Activated CD8-positive, alpha-beta T cell treated with anti-CD3 and anti-CD28 coated beads for 36 hours (primary cell): ENCODE measurements around the gene ZNF644. TPM values are rescaled to one million over a fixed set of nuclear protein-coding genes. Genes with fewer than 3 reads are reported as not detected.
"Not testable (repeated sequence)": the region's sequence is repeated elsewhere in the genome, so short reads cannot be mapped to it uniquely, and the experiment has no call there.

Experiments
- ATAC-seq: fragments of 200-7000 bp; cut with Tn5 transposase; one replicate; pipeline ENCODE4 v1.10.0; 2021; ENCODE audit warnings: mild to moderate bottlenecking, moderate library complexity
- CTCF ChIA-PET: fragments of 350-600 bp; sonication (Branson Sonifier 250); formaldehyde crosslinking; loops from one replicate; lab custom pipeline; 2021; ENCODE audit warnings: antibody characterized with exemption; lab: Charles Lee
- POLR2A ChIA-PET: fragments of 350-600 bp; sonication (Branson Sonifier 250); formaldehyde crosslinking; loops from one replicate; lab custom pipeline; 2021; ENCODE audit warnings: antibody characterized with exemption; lab: Charles Lee
- DNase-seq: peaks from one replicate; pipeline ENCODE4 v3.0.0-alpha.2; 2020
- H3K27ac Mint-ChIP-seq: one replicate; pipeline ENCODE4 v1.8.0; 2021; ENCODE audit warnings: mild to moderate bottlenecking, mixed read lengths
- H3K27me3 Mint-ChIP-seq: one replicate; pipeline ENCODE4 v1.8.0; 2021; ENCODE audit warnings: mixed read lengths
- H3K36me3 Mint-ChIP-seq: one replicate; pipeline ENCODE4 v1.8.0; 2021; ENCODE audit warnings: low read depth, mixed read lengths
- H3K4me1 Mint-ChIP-seq: one replicate; pipeline ENCODE4 v1.8.0; 2021; ENCODE audit warnings: low read depth, mixed read lengths
- H3K4me3 Mint-ChIP-seq: one replicate; pipeline ENCODE4 v1.8.0; 2021; ENCODE audit warnings: mild to moderate bottlenecking, moderate library complexity, mixed read lengths
- H3K9me3 Mint-ChIP-seq: one replicate; pipeline ENCODE4 v1.8.0; 2021; ENCODE audit warnings: mixed read lengths
- intact Hi-C: fragments of 100-400 bp; cut with micrococcal nuclease; formaldehyde crosslinking; loops from one replicate; pipeline ENCODE4 v1.10.0; 2022
- total RNA-seq, 2 experiments: library from RNA; stranded (reverse); gene quantifications; one replicate each; pipeline ENCODE4 v1.2.3, GENCODE V29; 2021
- TF ChIP-seq, protein P1 (sequence below): fragments of 200-600 bp; IDR thresholded peaks from one replicate; pipeline ENCODE4 v1.8.0; 2022; ENCODE audit warnings: antibody characterized with exemption, mild to moderate bottlenecking

Gene ZNF644
- total RNA-seq, 2 experiments from 2014 or later: 43.4 to 44.9 TPM

DNA sequence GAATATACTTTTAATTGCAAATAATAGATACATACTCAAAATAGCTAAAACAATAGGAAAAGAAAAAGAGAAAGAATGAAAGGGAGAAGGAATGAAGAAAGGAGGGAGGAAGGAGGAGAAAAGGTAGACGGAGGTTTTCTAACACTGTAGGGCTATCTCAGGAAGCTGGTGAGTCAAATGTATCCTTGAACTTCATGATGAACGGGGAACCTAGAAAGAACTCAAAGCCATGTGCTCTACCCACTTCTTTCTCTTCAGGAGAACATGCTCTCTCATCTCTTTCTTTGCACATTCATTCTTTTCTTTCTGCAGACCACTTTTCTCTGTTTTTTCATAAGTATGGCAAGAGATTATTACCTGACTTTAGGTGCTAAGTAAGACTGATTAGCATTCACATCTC is 37.3 kb upstream of the ZNF644 start:
- ATAC-seq: no peak

DNA sequence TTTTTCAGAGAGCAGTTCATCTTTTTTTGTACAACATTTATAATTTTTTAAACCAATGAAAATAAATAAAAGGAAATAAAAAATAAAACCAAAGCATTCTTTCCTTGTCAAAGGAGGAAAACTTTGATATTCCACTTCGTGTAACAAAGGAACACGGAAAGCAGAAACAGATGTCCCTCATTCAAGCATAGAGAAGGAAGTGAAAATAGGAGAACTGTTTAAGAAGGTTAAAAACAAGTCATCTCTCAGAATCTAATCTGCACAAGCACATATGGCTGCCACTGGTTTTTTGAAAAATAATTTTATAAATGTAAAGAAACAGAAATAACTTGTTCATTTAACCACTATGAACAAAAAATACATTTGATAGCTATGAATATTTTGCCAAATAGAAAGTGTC is 35.9 kb upstream of the ZNF644 start:
- H3K4me1 Mint-ChIP-seq: no peaks in the 10 kb centered on the region
- POLR2A ChIA-PET: no interaction called here
- H3K4me3 Mint-ChIP-seq: no peak overlapping the region
- DNase-seq (no peak), ATAC-seq (no peak)
- no peaks in the 10 kb centered on the region for H3K9me3 Mint-ChIP-seq
- intact Hi-C loops: no loop called here
- TF ChIP-seq, protein P1, sequence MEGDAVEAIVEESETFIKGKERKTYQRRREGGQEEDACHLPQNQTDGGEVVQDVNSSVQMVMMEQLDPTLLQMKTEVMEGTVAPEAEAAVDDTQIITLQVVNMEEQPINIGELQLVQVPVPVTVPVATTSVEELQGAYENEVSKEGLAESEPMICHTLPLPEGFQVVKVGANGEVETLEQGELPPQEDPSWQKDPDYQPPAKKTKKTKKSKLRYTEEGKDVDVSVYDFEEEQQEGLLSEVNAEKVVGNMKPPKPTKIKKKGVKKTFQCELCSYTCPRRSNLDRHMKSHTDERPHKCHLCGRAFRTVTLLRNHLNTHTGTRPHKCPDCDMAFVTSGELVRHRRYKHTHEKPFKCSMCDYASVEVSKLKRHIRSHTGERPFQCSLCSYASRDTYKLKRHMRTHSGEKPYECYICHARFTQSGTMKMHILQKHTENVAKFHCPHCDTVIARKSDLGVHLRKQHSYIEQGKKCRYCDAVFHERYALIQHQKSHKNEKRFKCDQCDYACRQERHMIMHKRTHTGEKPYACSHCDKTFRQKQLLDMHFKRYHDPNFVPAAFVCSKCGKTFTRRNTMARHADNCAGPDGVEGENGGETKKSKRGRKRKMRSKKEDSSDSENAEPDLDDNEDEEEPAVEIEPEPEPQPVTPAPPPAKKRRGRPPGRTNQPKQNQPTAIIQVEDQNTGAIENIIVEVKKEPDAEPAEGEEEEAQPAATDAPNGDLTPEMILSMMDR: no peak
- CTCF ChIA-PET: no interaction called here
- H3K36me3 Mint-ChIP-seq: no peaks in the 10 kb centered on the region
- peaks cover 7% of the 10 kb centered on the region for H3K27me3 Mint-ChIP-seq
- no peak overlapping the region for H3K27ac Mint-ChIP-seq

More for the DNA sequence above, 37.3 kb upstream of the ZNF644 start:
- TF ChIP-seq, protein P1: no peak
- Mint-ChIP-seq H3K36me3 (no peaks in the 10 kb centered on the region), H3K27ac (no peak overlapping the region), H3K27me3 (peaks cover 7% of the 10 kb centered on the region), H3K4me3 (no peak overlapping the region), H3K9me3 (no peaks in the 10 kb centered on the region), H3K4me1 (no peaks in the 10 kb centered on the region)
- no peak for DNase-seq
- ChIA-PET POLR2A (interaction anchor here (0.7 kb wide), 1 partner anchor 18 kb away, joined by 3 read pairs; no protein-coding TSS in a partner anchor), CTCF (interaction anchor here (1.2 kb wide), 1 partner anchor 105 kb away, joined by 3 read pairs; no protein-coding TSS in a partner anchor)
- intact Hi-C loops: no loop called here

DNA sequence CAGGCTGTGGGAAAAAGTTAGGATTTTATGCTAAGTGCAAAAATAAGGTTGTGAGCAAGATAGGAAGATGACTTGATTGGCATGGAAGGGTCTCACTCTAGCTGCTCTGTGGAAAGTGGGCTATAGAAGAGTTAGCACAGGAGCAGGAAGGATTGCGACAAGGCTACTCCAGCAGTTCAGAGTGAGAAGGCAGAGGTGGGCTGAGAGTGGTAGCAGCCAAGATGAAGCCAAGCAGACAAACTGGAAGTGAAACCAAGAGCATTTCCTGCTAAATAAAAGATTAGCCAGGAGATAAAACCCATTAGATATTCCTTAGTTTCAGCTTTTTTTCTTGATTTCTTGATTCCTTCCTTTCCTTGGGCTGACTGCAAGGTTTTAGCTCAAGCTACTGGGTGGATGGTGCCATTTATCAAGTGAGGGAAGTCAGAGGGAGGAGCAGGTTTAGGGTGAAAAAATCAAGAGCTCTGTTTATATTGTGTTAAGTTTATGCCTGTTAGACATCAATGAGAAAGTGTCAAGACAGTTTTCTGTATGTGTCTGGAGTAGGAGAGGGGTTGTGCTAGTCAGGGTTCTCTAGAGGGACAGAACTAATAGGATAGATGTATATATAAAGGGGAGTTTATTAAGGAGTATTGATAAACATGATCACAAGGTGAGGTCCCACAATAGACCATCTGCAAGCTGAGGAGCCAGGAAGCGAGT is 33.1 kb upstream of the ZNF644 start:
- H3K9me3 Mint-ChIP-seq: no peaks in the 10 kb centered on the region
- POLR2A ChIA-PET: no interaction called here
- DNase-seq (no peak), ATAC-seq (no peak)
- H3K4me1 Mint-ChIP-seq: no peaks in the 10 kb centered on the region
- intact Hi-C loops: no loop called here
- H3K4me3 Mint-ChIP-seq: no peak overlapping the region
- CTCF ChIA-PET: interaction anchor here (1.2 kb wide), 1 partner anchor 111 kb away, joined by 4 read pairs; no protein-coding TSS in a partner anchor
- H3K27ac Mint-ChIP-seq: no peak overlapping the region
- TF ChIP-seq, protein P1: no peak
- no peaks in the 10 kb centered on the region for H3K36me3 Mint-ChIP-seq
- peaks cover 2% of the 10 kb centered on the region for H3K27me3 Mint-ChIP-seq

DNA sequence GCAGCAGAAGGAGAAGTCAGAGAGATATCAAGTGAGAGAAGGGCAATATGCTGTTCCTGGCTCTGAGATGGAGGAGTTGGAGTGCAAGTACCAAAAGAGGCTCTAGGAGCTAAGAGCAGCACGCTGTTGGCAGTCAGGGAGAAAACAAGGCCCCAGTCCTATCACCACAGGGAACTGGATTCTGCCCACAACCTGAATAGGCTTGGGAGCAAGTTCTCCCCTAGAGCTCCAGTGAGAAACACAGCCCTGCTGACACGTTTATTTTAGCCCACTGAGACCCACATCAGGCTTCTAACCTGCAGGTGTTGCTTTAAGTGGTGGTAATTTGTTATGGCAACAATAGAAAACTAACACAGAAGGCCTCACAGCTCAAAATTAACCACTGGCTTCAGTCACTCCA is 31.8 kb upstream of the ZNF644 start:
- Mint-ChIP-seq H3K27ac (no peak overlapping the region), H3K4me3 (no peak overlapping the region), H3K36me3 (no peaks in the 10 kb centered on the region), H3K27me3 (peaks cover 2% of the 10 kb centered on the region), H3K4me1 (no peaks in the 10 kb centered on the region), H3K9me3 (no peaks in the 10 kb centered on the region)
- ATAC-seq (no peak), DNase-seq (no peak)
- ChIA-PET POLR2A (no interaction called here), CTCF (interaction anchor here (1.2 kb wide), 1 partner anchor 112 kb away, joined by 4 read pairs; no protein-coding TSS in a partner anchor)
- TF ChIP-seq, protein P1: no peak
- intact Hi-C loops: no loop called here

DNA sequence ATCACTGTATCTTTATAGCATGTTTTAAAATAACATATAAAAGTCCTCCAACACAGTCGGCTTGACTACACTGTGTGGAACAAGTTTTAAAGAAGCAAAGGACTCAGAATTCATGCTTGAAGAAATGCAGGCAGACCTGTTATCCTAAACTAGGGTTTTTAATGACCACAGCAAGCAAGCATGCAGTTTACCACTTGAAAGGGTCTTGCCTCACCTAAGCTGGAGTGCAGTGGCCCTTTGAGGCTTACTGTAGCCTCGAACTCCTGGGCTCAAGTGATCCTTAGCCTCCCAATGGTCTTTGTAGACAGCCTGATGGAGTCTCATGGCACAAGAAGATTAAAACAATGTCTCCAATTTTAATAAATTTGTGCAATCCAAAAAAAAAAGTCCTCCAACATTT is 27.7 kb upstream of the ZNF644 start:
- DNase-seq, H3K9me3 Mint-ChIP-seq, CTCF ChIA-PET, ATAC-seq, H3K36me3 Mint-ChIP-seq, H3K27me3 Mint-ChIP-seq, intact Hi-C loops, H3K4me1 Mint-ChIP-seq, H3K4me3 Mint-ChIP-seq, H3K27ac Mint-ChIP-seq: not testable (repeated sequence)
- POLR2A ChIA-PET: interaction anchor here (0.7 kb wide), 1 partner anchor 70 kb away, joined by 3 read pairs; no protein-coding TSS in a partner anchor
